ENCODE data around the gene SHH.

SHH gene

GRCh38 chr7:155754165-155754564 is 58.1 kb downstream of the SHH start:
- DNase-seq (ENCODE audit: extremely low read depth, low read depth), result no peak
- no peak for TF ChIP-seq CTCF (IDR thresholded peaks at IDR 0.05; ENCODE audit: low read depth, low read length, missing control alignments)
- no peak overlapping the region for H3K4me3 ChIP-seq (replicated peaks; ENCODE audit: low read depth, low read length)

GRCh38 chr7:155753446-155753965 is 58.8 kb downstream of the SHH start:
- no peak for DNase-seq (ENCODE audit: extremely low read depth, low read depth)
- no peak overlapping the region for H3K4me3 ChIP-seq (replicated peaks; ENCODE audit: low read depth, low read length)
- TF ChIP-seq CTCF (IDR thresholded peaks at IDR 0.05; ENCODE audit: low read depth, low read length, missing control alignments), result no peak

- no peak for DNase-seq (ENCODE audit: extremely low read depth, low read depth)
- H3K4me3 ChIP-seq (replicated peaks; ENCODE audit: low read depth, low read length), result no peak overlapping the region
- TF ChIP-seq CTCF (IDR thresholded peaks at IDR 0.05; ENCODE audit: low read depth, low read length, missing control alignments), result no peak
Observed at GRCh38 chr7:155752756-155753445, 59.4 kb downstream of the SHH start.

- no peak for TF ChIP-seq CTCF (IDR thresholded peaks at IDR 0.05; ENCODE audit: low read depth, low read length, missing control alignments)
Observed at GRCh38 chr7:155751409-155751808, 60.9 kb downstream of the SHH start.

GRCh38 chr7:155750255-155751125 is 61.8 kb downstream of the SHH start:
- no peak for TF ChIP-seq CTCF (IDR thresholded peaks at IDR 0.05; ENCODE audit: low read depth, low read length, missing control alignments)
- no peak overlapping the region for H3K4me3 ChIP-seq (replicated peaks; ENCODE audit: low read depth, low read length)
- no peak for DNase-seq (ENCODE audit: extremely low read depth, low read depth)

More at GRCh38 chr7:155751409-155751808, 60.9 kb downstream of the SHH start:
- H3K4me3 ChIP-seq (replicated peaks; ENCODE audit: low read depth, low read length), result no peak overlapping the region
- no peak for DNase-seq (ENCODE audit: extremely low read depth, low read depth)
